Measurements from ENCODE around the gene SCFD1.

The SCFD1 gene

GRCh38 chr14:30737916-30738315, 115.8 kb downstream of the SCFD1 start:
- TF ChIP-seq, protein P1, sequence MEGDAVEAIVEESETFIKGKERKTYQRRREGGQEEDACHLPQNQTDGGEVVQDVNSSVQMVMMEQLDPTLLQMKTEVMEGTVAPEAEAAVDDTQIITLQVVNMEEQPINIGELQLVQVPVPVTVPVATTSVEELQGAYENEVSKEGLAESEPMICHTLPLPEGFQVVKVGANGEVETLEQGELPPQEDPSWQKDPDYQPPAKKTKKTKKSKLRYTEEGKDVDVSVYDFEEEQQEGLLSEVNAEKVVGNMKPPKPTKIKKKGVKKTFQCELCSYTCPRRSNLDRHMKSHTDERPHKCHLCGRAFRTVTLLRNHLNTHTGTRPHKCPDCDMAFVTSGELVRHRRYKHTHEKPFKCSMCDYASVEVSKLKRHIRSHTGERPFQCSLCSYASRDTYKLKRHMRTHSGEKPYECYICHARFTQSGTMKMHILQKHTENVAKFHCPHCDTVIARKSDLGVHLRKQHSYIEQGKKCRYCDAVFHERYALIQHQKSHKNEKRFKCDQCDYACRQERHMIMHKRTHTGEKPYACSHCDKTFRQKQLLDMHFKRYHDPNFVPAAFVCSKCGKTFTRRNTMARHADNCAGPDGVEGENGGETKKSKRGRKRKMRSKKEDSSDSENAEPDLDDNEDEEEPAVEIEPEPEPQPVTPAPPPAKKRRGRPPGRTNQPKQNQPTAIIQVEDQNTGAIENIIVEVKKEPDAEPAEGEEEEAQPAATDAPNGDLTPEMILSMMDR (conservative IDR thresholded peaks at IDR 0.05): no peak

DNA sequence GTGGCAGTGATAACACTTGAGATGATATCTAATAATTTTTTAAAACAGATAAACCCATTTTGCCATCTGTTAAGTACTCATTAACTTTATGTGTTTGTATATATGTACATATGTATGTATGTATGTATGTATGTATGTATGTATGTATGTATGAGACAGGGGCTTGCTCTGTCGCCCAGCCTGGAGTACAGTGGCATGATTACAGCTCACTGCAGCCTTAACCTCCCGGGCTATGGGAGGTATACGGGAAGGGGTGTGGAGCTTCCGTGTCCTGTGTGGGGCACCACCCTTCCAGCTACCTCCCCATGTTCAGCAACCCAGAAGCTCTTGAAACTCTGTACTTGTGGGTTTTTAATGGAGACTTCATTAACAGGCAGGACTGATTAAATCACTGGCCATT, 116.9 kb downstream of the SCFD1 start:
- TF ChIP-seq, protein P1 (conservative IDR thresholded peaks at IDR 0.05): no peak
- H3K27ac ChIP-seq: no peak overlapping the region

More at GRCh38 chr14:30737916-30738315, 115.8 kb downstream of the SCFD1 start:
- H3K27ac ChIP-seq: no peak overlapping the region

- H3K27ac ChIP-seq: peak overlapping the region; percentile 29; the same call in 1 of the 2 replicates
- TF ChIP-seq, protein P1 (conservative IDR thresholded peaks at IDR 0.05): no peak
These were observed 126.2 kb downstream of the SCFD1 start for GRCh38 chr14:30748343-30748742.

- no peak overlapping the region for H3K27ac ChIP-seq
- TF ChIP-seq, protein P1 (conservative IDR thresholded peaks at IDR 0.05): no peak
These were observed 129.7 kb downstream of the SCFD1 start for GRCh38 chr14:30751646-30752416.

GRCh38 chr14:30753452-30753851, 131.3 kb downstream of the SCFD1 start:
- no peak overlapping the region for H3K27ac ChIP-seq
- TF ChIP-seq, protein P1 (conservative IDR thresholded peaks at IDR 0.05): no peak

DNA sequence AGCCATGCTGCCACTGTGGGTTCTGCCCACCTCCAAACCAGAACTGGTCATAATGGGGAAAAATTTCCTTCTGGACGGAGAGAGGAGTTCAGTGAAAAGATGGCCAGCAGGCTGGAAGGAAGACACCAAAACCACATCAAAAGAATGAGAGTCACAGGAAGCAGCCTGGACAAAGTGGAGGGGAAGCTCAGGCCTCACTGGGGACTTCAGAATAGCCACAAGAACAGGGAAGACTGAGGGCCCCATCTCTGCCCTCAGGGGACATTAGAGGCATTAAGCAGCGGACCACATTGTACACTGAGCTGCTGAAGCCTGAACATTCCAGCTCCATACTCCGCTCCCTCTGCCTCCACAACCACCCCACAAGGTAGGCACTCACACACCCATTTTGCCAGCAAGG, 132.7 kb downstream of the SCFD1 start:
- TF ChIP-seq, protein P1 (conservative IDR thresholded peaks at IDR 0.05): no peak
- H3K27ac ChIP-seq: no peak overlapping the region

DNA sequence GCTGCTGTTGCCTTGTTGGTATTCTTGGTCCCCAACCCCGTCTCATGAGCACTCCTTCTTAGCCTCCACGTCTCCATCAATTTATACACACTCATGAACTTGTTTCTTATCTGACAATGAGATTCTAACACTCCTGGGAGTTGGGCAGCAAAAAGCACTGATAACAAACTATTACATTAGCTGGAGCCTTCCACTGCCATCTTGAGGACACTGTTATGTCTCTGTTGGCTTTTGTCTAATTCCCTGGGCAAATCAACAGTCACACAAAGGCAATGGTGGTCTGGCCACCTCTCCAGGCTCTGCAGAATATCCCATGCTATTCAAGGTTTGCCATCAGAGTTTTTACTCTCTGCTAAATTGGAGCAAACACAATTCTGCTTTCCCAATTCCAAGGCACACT, 134.5 kb downstream of the SCFD1 start:
- H3K27ac ChIP-seq: no peak overlapping the region
- TF ChIP-seq, protein P1 (conservative IDR thresholded peaks at IDR 0.05): peak; percentile 34

Measured in VCaP (cell line).